ENCODE results near the gene CELSR1. TPM values are rescaled to one million over a fixed set of nuclear protein-coding genes. Genes with fewer than 3 reads are reported as not detected.
A peak's percentile ranks its signal among the peaks of the same experiment; 100 is the strongest.

Gene CELSR1
- total RNA-seq, 2 experiments from 2014 or later = 1.0 to 1.1 TPM

DNA sequence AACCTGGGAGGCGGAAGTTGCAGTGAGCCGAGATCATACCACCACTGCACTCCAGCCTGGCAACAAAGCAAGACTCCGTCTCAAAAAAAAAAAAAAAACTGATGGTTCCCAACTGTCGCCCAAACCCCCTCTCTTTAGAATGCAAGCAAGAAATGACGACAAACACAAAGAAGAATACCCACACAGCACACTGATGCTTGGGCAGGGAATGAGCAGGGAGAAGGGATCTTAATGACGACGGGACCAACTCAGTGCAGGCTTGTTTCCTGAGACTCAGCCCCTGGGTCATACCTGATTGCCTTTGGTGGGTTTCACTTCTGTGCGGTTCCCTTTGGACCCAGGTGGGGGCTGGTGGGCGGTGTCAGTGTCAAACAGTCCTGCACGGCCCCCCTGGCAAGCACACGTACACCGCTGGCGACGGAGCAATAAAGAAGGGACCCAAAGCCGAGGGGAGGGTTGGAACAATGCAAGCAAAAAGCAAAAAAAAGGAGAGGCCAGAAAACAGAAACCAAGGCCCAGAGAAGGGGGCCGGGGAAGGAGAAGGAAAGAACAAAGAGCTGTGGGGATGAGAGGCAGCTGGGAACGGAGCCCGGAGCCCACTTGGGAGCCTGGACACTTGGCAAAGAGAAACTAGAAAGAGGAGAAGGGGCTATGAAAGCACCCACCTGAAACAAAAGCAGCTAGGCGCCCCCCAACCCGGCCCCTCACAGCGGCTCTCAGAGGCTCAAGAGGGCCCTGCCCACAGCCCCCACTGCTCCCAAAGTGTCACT lies 99.6 kb downstream of the CELSR1 start:
- no peak for ATAC-seq (ENCODE audit: poor library complexity)
- intact Hi-C loops (cut with DNase I, micrococcal nuclease) = loop anchor here in 1 of 2 experiments (5.0 kb wide), 1 partner anchor 66 kb away; no protein-coding TSS in a partner anchor
- no peak overlapping the region for H3K27ac ChIP-seq (ENCODE audit: low read depth in 1 of 2, low read length in 2 of 2)
- Mint-ChIP-seq H3K4me3 (no peak overlapping the region), H3K27ac (no peak overlapping the region), H3K36me3 (ENCODE audit: low read depth) (no peaks in the 10 kb centered on the region), H3K9me3 (no peaks in the 10 kb centered on the region), H3K4me1 (ENCODE audit: low read depth) (peaks cover 5% of the 10 kb centered on the region), H3K27me3 (no peaks in the 10 kb centered on the region)
- peaks cover 2% of the 10 kb centered on the region for H3K4me1 ChIP-seq (ENCODE audit: insufficient read depth, low read length)
- ChIA-PET POLR2A (no interaction called here), CTCF (no interaction called here)
- TF ChIP-seq, protein P1, sequence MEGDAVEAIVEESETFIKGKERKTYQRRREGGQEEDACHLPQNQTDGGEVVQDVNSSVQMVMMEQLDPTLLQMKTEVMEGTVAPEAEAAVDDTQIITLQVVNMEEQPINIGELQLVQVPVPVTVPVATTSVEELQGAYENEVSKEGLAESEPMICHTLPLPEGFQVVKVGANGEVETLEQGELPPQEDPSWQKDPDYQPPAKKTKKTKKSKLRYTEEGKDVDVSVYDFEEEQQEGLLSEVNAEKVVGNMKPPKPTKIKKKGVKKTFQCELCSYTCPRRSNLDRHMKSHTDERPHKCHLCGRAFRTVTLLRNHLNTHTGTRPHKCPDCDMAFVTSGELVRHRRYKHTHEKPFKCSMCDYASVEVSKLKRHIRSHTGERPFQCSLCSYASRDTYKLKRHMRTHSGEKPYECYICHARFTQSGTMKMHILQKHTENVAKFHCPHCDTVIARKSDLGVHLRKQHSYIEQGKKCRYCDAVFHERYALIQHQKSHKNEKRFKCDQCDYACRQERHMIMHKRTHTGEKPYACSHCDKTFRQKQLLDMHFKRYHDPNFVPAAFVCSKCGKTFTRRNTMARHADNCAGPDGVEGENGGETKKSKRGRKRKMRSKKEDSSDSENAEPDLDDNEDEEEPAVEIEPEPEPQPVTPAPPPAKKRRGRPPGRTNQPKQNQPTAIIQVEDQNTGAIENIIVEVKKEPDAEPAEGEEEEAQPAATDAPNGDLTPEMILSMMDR (IDR thresholded peaks at IDR 0.05) = no peak
- H3K9me3 ChIP-seq (ENCODE audit: control insufficient read depth in 1 of 2, insufficient read depth in 1 of 2, low read length in 2 of 2) = no peaks in the 10 kb centered on the region
- no peaks in the 10 kb centered on the region for H3K27me3 ChIP-seq (ENCODE audit: control insufficient read depth in 1 of 2, insufficient read depth in 2 of 2, low read length in 2 of 2)
- DNase-seq = no peak
- no peak overlapping the region for H3K4me3 ChIP-seq (ENCODE audit: low read length)
- no peaks in the 10 kb centered on the region for H3K36me3 ChIP-seq (ENCODE audit: insufficient read depth, low read length)

DNA sequence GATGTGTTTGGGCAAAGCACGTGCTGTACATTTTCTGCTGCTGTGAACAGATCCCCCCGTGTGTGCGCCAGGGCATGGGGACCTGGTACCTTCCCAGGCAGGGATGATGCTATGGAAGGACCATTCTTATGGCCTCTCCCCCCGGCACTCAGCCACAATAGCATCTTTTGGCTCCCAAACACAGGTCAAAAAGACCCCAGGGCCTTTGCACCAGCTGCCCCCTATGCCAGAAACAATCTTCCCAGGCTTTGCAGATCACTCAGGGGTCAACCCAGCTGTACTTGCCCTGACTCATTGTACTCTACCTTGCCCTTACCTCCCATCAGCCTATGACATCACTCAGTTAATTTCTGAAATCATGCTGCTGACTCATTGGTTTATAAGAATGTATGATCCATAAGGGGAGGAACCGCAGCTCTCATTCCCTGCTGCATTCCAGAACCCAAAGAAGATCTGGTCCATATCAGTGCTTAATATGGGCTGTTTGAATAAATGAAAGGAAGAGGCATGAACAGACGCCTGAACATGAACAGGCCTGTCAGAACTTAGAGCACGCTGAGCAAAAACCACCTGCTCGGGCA lies 100.7 kb downstream of the CELSR1 start:
- Mint-ChIP-seq H3K9me3 (no peaks in the 10 kb centered on the region), H3K27ac (no peak overlapping the region), H3K4me3 (no peak overlapping the region), H3K4me1 (ENCODE audit: low read depth) (peaks cover 10% of the 10 kb centered on the region), H3K36me3 (ENCODE audit: low read depth) (peaks cover 4% of the 10 kb centered on the region), H3K27me3 (no peaks in the 10 kb centered on the region)
- Histone ChIP-seq H3K4me3 (ENCODE audit: low read length) (no peak overlapping the region), H3K9me3 (ENCODE audit: control insufficient read depth in 1 of 2, insufficient read depth in 1 of 2, low read length in 2 of 2) (no peaks in the 10 kb centered on the region), H3K27ac (ENCODE audit: low read depth in 1 of 2, low read length in 2 of 2) (no peak overlapping the region), H3K27me3 (ENCODE audit: control insufficient read depth in 1 of 2, insufficient read depth in 2 of 2, low read length in 2 of 2) (no peaks in the 10 kb centered on the region), H3K36me3 (ENCODE audit: insufficient read depth, low read length) (no peaks in the 10 kb centered on the region), H3K4me1 (ENCODE audit: insufficient read depth, low read length) (peaks cover 13% of the 10 kb centered on the region)
- TF ChIP-seq, protein P1 (IDR thresholded peaks at IDR 0.05) = no peak
- intact Hi-C loops (cut with DNase I, micrococcal nuclease) = loop anchor here in 1 of 2 experiments (5.0 kb wide), 1 partner anchor 64 kb away; no protein-coding TSS in a partner anchor
- DNase-seq (no peak), ATAC-seq (ENCODE audit: poor library complexity) (no peak)
- POLR2A ChIA-PET = no interaction called here
- CTCF ChIA-PET = no interaction called here

DNA sequence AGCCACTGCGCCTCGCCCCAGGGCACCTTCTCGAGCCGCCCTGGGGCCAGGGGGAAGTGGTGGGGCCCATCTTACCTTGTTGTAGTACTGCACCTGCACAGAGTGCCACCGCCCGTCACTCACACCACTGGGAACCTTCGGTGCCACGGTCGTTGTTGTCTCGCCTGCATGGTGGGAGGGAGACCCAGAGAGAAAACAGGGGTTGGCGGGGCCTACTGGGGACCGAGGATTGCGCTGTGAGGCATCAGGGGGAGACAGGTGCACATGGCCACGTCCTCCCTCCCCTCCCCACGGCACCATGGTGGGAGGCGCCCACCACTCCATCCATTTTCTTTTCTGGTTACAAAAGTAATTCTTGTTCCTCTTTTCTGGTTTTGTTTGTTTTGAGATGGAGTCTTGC lies 104.1 kb downstream of the CELSR1 start:
- intact Hi-C loops (cut with DNase I, micrococcal nuclease) = no loop called here
- DNase-seq (no peak), ATAC-seq (ENCODE audit: poor library complexity) (no peak)
- H3K27ac ChIP-seq (ENCODE audit: low read depth in 1 of 2, low read length in 2 of 2) = no peak overlapping the region
- TF ChIP-seq, protein P1 (IDR thresholded peaks at IDR 0.05) = no peak
- no peaks in the 10 kb centered on the region for H3K9me3 ChIP-seq (ENCODE audit: control insufficient read depth in 1 of 2, insufficient read depth in 1 of 2, low read length in 2 of 2)
- no peak overlapping the region for H3K4me3 ChIP-seq (ENCODE audit: low read length)
- Mint-ChIP-seq H3K9me3 (no peaks in the 10 kb centered on the region), H3K27ac (peak overlapping the region; percentile 83), H3K4me3 (no peak overlapping the region), H3K36me3 (ENCODE audit: low read depth) (peaks cover 4% of the 10 kb centered on the region), H3K4me1 (ENCODE audit: low read depth) (peaks cover 10% of the 10 kb centered on the region), H3K27me3 (no peaks in the 10 kb centered on the region)
- ChIA-PET CTCF (no interaction called here), POLR2A (no interaction called here)
- peaks cover 15% of the 10 kb centered on the region for H3K4me1 ChIP-seq (ENCODE audit: insufficient read depth, low read length)
- H3K36me3 ChIP-seq (ENCODE audit: insufficient read depth, low read length) = no peaks in the 10 kb centered on the region
- no peaks in the 10 kb centered on the region for H3K27me3 ChIP-seq (ENCODE audit: control insufficient read depth in 1 of 2, insufficient read depth in 2 of 2, low read length in 2 of 2)

All from CD4-positive, alpha-beta T cell (primary cell).